Endothelial cell of umbilical vein (primary cell): ENCODE data around the gene ARRDC2.

Experiments used
- EZH2 ChIP-seq: IDR thresholded peaks from 2 replicates; pipeline ENCODE4 v1.6.1; 2012; ENCODE audit warnings: borderline replicate concordance, low read depth, mild to moderate bottlenecking, moderate library complexity, low read length, inconsistent platforms; ENCODE audit not compliant: severe bottlenecking
- FOS ChIP-seq: IDR thresholded peaks from 2 replicates; pipeline ENCODE4 v1.6.1; 2011; ENCODE audit warnings: mild to moderate bottlenecking, low read length, moderate library complexity, borderline replicate concordance; ENCODE audit not compliant: insufficient read depth
- GATA2 ChIP-seq: IDR thresholded peaks from 2 replicates; pipeline ENCODE4 v1.7.0; 2011; ENCODE audit warnings: low read depth, mild to moderate bottlenecking, moderate library complexity, mixed read lengths, low read length; ENCODE audit not compliant: insufficient read length, insufficient read depth
- MYC ChIP-seq: IDR thresholded peaks from one replicate; pipeline ENCODE4 v1.6.1; 2011; ENCODE audit warnings: mild to moderate bottlenecking, low read depth, low read length
- POLR2A ChIP-seq: IDR thresholded peaks from 2 replicates; pipeline ENCODE4 v1.6.1; 2012; ENCODE audit warnings: low read depth, mild to moderate bottlenecking, control low read depth, low read length
- POLR2AphosphoS5 ChIP-seq: IDR thresholded peaks from 2 replicates; pipeline ENCODE4 v1.6.1; 2012; ENCODE audit warnings: low read depth, mild to moderate bottlenecking, control low read depth, low read length, moderate library complexity; ENCODE audit not compliant: insufficient read depth
- TF ChIP-seq, protein P1 (sequence below), 2 donors: IDR thresholded peaks; 1 replicate in 1 of 2; 2 replicates in 1 of 2; pipeline ENCODE4 v1.5.1; 2011; ENCODE audit warnings: low read length in 2 of 2, mild to moderate bottlenecking in 2 of 2, moderate library complexity in 2 of 2, control low read depth in 1 of 2, inconsistent platforms in 1 of 2, low read depth in 1 of 2; ENCODE audit not compliant: insufficient read depth in 1 of 2; ENCODE audit errors: extremely low read depth in 1 of 2
- TF ChIP-seq, protein P2 (sequence below): IDR thresholded peaks from 2 replicates; pipeline ENCODE4 v1.6.1; 2011; ENCODE audit not compliant: insufficient read depth, insufficient read length

DNA sequence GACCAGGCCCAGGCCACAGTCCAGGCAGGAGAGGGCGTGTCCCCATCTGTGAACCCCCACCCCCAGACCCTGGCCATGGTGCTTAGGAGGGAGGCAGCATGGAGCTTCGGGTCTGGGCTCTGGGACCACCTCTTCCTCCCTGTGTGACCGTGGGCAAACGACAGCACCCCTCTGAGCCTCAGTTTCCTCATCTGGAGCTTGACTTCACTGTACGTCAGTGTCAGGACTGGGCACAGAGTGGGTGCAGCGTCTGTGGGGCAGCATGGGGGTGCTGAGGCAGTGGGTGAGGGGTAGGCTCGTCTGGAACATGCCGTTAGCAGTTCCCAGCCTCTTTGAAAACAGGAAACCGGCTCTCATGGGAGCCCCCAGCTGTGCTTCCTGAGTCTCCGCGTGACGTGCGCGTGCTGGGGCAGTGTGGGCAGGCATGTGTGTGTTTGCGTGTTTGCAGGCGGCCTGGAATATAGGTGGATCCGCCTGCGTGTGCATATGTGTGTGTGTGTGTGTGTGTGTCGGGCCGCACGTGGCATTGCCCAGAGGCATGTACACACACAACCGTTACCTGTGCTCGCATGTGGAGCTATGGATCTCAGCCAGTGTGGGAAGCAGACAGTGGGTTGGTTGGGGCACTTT is 15.8 kb downstream of the ARRDC2 start:
- TF ChIP-seq POLR2AphosphoS5: peak; percentile 88
- TF ChIP-seq MYC: peak; percentile 70
- peak; percentile 35 for TF ChIP-seq POLR2A
- TF ChIP-seq, protein P1, sequence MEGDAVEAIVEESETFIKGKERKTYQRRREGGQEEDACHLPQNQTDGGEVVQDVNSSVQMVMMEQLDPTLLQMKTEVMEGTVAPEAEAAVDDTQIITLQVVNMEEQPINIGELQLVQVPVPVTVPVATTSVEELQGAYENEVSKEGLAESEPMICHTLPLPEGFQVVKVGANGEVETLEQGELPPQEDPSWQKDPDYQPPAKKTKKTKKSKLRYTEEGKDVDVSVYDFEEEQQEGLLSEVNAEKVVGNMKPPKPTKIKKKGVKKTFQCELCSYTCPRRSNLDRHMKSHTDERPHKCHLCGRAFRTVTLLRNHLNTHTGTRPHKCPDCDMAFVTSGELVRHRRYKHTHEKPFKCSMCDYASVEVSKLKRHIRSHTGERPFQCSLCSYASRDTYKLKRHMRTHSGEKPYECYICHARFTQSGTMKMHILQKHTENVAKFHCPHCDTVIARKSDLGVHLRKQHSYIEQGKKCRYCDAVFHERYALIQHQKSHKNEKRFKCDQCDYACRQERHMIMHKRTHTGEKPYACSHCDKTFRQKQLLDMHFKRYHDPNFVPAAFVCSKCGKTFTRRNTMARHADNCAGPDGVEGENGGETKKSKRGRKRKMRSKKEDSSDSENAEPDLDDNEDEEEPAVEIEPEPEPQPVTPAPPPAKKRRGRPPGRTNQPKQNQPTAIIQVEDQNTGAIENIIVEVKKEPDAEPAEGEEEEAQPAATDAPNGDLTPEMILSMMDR (IDR thresholded peaks at IDR 0.05; ENCODE audit: extremely low read depth in 1 of 2, insufficient read depth in 1 of 2, low read depth in 1 of 2, low read length in 2 of 2): no peak
- no peak for TF ChIP-seq GATA2
- TF ChIP-seq FOS: no peak
- TF ChIP-seq EZH2: no peak
- TF ChIP-seq, protein P2, sequence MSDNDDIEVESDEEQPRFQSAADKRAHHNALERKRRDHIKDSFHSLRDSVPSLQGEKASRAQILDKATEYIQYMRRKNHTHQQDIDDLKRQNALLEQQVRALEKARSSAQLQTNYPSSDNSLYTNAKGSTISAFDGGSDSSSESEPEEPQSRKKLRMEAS: peak; percentile 90
